H9 (cell line): Measurements from ENCODE around the gene GLCE. TPM values are rescaled to one million over a fixed set of nuclear protein-coding genes. Genes with fewer than 3 reads are reported as not detected.
A peak's percentile ranks its signal among the peaks of the same experiment; 100 is the strongest.

Experiments used
- DNase-seq: peaks from one replicate; pipeline ENCODE4 v3.0.0-alpha.2; 2017
- H2AFZ ChIP-seq: one replicate; pipeline ENCODE4 v1.6.1; 2013; ENCODE audit warnings: mild to moderate bottlenecking, low read length, control low read depth, moderate library complexity
- H2AK5ac ChIP-seq: 2 replicates; pipeline ENCODE4 v1.6.1; 2013; ENCODE audit warnings: low read length, control low read depth, mixed read lengths; ENCODE audit not compliant: insufficient read length
- H2BK120ac ChIP-seq: one replicate; pipeline ENCODE4 v1.6.1; 2013; ENCODE audit warnings: low read depth, mild to moderate bottlenecking, low read length, control low read depth, inconsistent platforms; ENCODE audit not compliant: poor library complexity, severe bottlenecking
- H2BK12ac ChIP-seq: 2 replicates; pipeline ENCODE4 v1.6.1; 2013; ENCODE audit warnings: low read length, control low read depth, mixed read lengths, low read depth; ENCODE audit not compliant: insufficient read length
- H2BK15ac ChIP-seq: 2 replicates; pipeline ENCODE4 v1.6.1; 2013; ENCODE audit warnings: low read depth, low read length, control low read depth
- H2BK20ac ChIP-seq: one replicate; pipeline ENCODE4 v1.6.1; 2013; ENCODE audit warnings: low read depth, mild to moderate bottlenecking, low read length, control low read depth, inconsistent platforms; ENCODE audit not compliant: poor library complexity, severe bottlenecking
- H2BK5ac ChIP-seq: 2 replicates; pipeline ENCODE4 v1.6.1; 2013; ENCODE audit warnings: low read length, control low read depth, mixed read lengths; ENCODE audit not compliant: insufficient read length
- H3K14ac ChIP-seq: 2 replicates; pipeline ENCODE4 v1.6.1; 2013; ENCODE audit warnings: low read length, control low read depth; ENCODE audit not compliant: insufficient read depth
- H3K18ac ChIP-seq: 2 replicates; pipeline ENCODE4 v1.6.1; 2013; ENCODE audit warnings: low read depth, mild to moderate bottlenecking, mixed read lengths, low read length, control low read depth; ENCODE audit not compliant: insufficient read length
- H3K23ac ChIP-seq: 2 replicates; pipeline ENCODE4 v1.6.1; 2013; ENCODE audit warnings: low read length, control low read depth, mixed read lengths, low read depth; ENCODE audit not compliant: insufficient read length
- H3K23me2 ChIP-seq: 2 replicates; pipeline ENCODE4 v1.6.1; 2013; ENCODE audit warnings: low read depth, mild to moderate bottlenecking, mixed read lengths, low read length, control low read depth; ENCODE audit not compliant: insufficient read length, poor library complexity, severe bottlenecking
- H3K27ac ChIP-seq: 2 replicates; pipeline ENCODE4 v1.5.1; 2013; ENCODE audit warnings: low read length, control low read depth, mixed read lengths, low read depth; ENCODE audit not compliant: insufficient read length
- H3K27me3 ChIP-seq: 2 replicates; pipeline ENCODE4 v1.6.1; 2013; ENCODE audit warnings: low read length, control low read depth, inconsistent platforms; ENCODE audit not compliant: insufficient read depth
- H3K4ac ChIP-seq: 2 replicates; pipeline ENCODE4 v1.6.1; 2013; ENCODE audit warnings: low read depth, mild to moderate bottlenecking, control low read depth, inconsistent platforms, low read length, moderate library complexity
- H3K4me1 ChIP-seq: 2 replicates; pipeline ENCODE4 v1.6.1; 2013; ENCODE audit warnings: low read length, control low read depth, inconsistent platforms; ENCODE audit not compliant: insufficient read depth
- H3K4me2 ChIP-seq: 2 replicates; pipeline ENCODE4 v1.6.1; 2013; ENCODE audit warnings: low read length, control low read depth, mixed read lengths; ENCODE audit not compliant: insufficient read length, insufficient read depth
- H3K56ac ChIP-seq: 2 replicates; pipeline ENCODE4 v1.6.1; 2013; ENCODE audit warnings: low read depth, mild to moderate bottlenecking, mixed read lengths, low read length, control low read depth; ENCODE audit not compliant: insufficient read length
- H3K79me1 ChIP-seq: 2 replicates; pipeline ENCODE4 v1.6.1; 2013; ENCODE audit warnings: low read depth, mild to moderate bottlenecking, moderate library complexity, low read length, control low read depth, inconsistent platforms; ENCODE audit not compliant: insufficient read depth, poor library complexity, severe bottlenecking
- H3K79me2 ChIP-seq: 2 replicates; pipeline ENCODE4 v1.6.1; 2013; ENCODE audit warnings: low read length, control low read depth, inconsistent platforms; ENCODE audit not compliant: insufficient read depth
- H3K9ac ChIP-seq: 2 replicates; pipeline ENCODE4 v1.6.1; 2013; ENCODE audit warnings: low read length, control low read depth, mixed read lengths; ENCODE audit not compliant: insufficient read length; ENCODE audit errors: extremely low read depth
- H3K9me3 ChIP-seq: one replicate; pipeline ENCODE4 v1.6.1; 2013; ENCODE audit warnings: low read depth, low read length, inconsistent platforms; ENCODE audit not compliant: control insufficient read depth
- H3T11ph ChIP-seq: one replicate; pipeline ENCODE4 v1.6.1; 2013; ENCODE audit warnings: mild to moderate bottlenecking, low read length, control low read depth, inconsistent platforms
- H4K20me1 ChIP-seq: one replicate; pipeline ENCODE4 v1.6.1; 2013; ENCODE audit not compliant: control insufficient read depth, insufficient read length, insufficient read depth
- H4K5ac ChIP-seq: 2 replicates; pipeline ENCODE4 v1.6.1; 2013; ENCODE audit warnings: low read depth, mild to moderate bottlenecking, mixed read lengths, low read length, control low read depth; ENCODE audit not compliant: insufficient read length
- H4K8ac ChIP-seq: replicated peaks from 2 replicates; pipeline ENCODE4 v1.6.1; 2013; ENCODE audit warnings: low read length, control low read depth, mixed read lengths, low read depth; ENCODE audit not compliant: insufficient read length
- H4K91ac ChIP-seq: 2 replicates; pipeline ENCODE4 v1.6.1; 2013; ENCODE audit warnings: low read depth, mild to moderate bottlenecking, moderate library complexity, mixed read lengths, low read length, control low read depth; ENCODE audit not compliant: insufficient read length
- H3K27ac Mint-ChIP-seq, 3 experiments: 2 replicates in 2 of 3; 3 replicates in 1 of 3; pipeline ENCODE4 v1.8.0; 2020 to 2021; ENCODE audit warnings: mixed read lengths in 3 of 3, mild to moderate bottlenecking in 1 of 3, moderate library complexity in 1 of 3
- H3K27me3 Mint-ChIP-seq: 2 replicates; pipeline ENCODE4 v1.8.0; 2021; ENCODE audit warnings: low read depth, mild to moderate bottlenecking, moderate library complexity, mixed read lengths
- H3K36me3 Mint-ChIP-seq, 3 experiments: 2 replicates in 2 of 3; 3 replicates in 1 of 3; pipeline ENCODE4 v1.8.0; 2020 to 2021; ENCODE audit warnings: low read depth in 3 of 3, mixed read lengths in 3 of 3; ENCODE audit not compliant: insufficient read depth in 1 of 3
- H3K4me1 Mint-ChIP-seq, 2 experiments: 2 replicates each; pipeline ENCODE4 v1.8.0; 2020; ENCODE audit warnings: mixed read lengths in 2 of 2
- H3K4me3 Mint-ChIP-seq, 2 experiments: 2 replicates in 1 of 2; 3 replicates in 1 of 2; pipeline ENCODE4 v1.8.0; 2020 to 2021; ENCODE audit warnings: mild to moderate bottlenecking in 2 of 2, mixed read lengths in 2 of 2, moderate library complexity in 1 of 2
- H3K9me3 Mint-ChIP-seq, 2 experiments: 2 replicates in 1 of 2; 3 replicates in 1 of 2; pipeline ENCODE4 v1.8.0; 2020; ENCODE audit warnings: mild to moderate bottlenecking in 2 of 2, mixed read lengths in 2 of 2, moderate library complexity in 1 of 2
- CTCF ChIP-seq: fragments of 200-600 bp; sonication (generic); conservative IDR thresholded peaks from 3 replicates; pipeline ENCODE4 v1.8.0; 2021; ENCODE audit warnings: antibody characterized with exemption, mild to moderate bottlenecking
- WGBS: extraction: QIAGEN DNeasy Blood & Tissue Kit; methylation state at CpG from one replicate; pipeline ENCODE4 v1.1.7; 2013; ENCODE audit warnings: missing lambda C conversion rate, low lambda C conversion rate, mixed read lengths; ENCODE audit not compliant: insufficient read length; ENCODE audit errors: extremely low coverage; 5-methylcytosine and 5-hydroxymethylcytosine counted together
- total RNA-seq: library from RNA; stranded (reverse); gene quantifications from 2 replicates; pipeline ENCODE4 v1.2.1, GENCODE V29; 2021

GLCE gene
- total RNA-seq, 1 experiment from 2014 or later: 12.2 TPM

GRCh38 chr15:69299451-69299886 lies 139.0 kb downstream of the GLCE start:
- Mint-ChIP-seq H3K27me3 (peaks cover 80% of the 10 kb centered on the region), H3K9me3 (no peaks in the 10 kb centered on the region; a peak in 1 of 5 replicates), H3K36me3 (peaks cover 0 to 3% (median 0%) of the 10 kb centered on the region in 3 experiments; a peak in 2 of 7 replicates), H3K27ac (no peak overlapping the region), H3K4me3 (peak overlapping the region; percentile 49 to 72), H3K4me1 (peaks cover 7 to 23% of the 10 kb centered on the region in 2 experiments)
- no peak overlapping the region for H3K27ac ChIP-seq
- no peak overlapping the region for H4K8ac ChIP-seq
- no peak for TF ChIP-seq CTCF
- no peak overlapping the region for H2AK5ac ChIP-seq
- peaks cover 6% of the 10 kb centered on the region for H3K23me2 ChIP-seq
- peaks cover 8% of the 10 kb centered on the region; the same call in 1 of the 2 replicates for H3K27me3 ChIP-seq
- H3T11ph ChIP-seq: no peak overlapping the region
- H3K79me2 ChIP-seq: no peaks in the 10 kb centered on the region
- no peaks in the 10 kb centered on the region for H3K4me1 ChIP-seq
- no peak overlapping the region; the same call in 1 of the 2 replicates for H3K14ac ChIP-seq
- DNase-seq: no peak
- peak overlapping the region; percentile 75 for H3K4me2 ChIP-seq
- H2BK20ac ChIP-seq: no peak overlapping the region
- no peak overlapping the region for H3K9ac ChIP-seq
- no peaks in the 10 kb centered on the region for H3K9me3 ChIP-seq
- H4K5ac ChIP-seq: no peak overlapping the region
- H4K20me1 ChIP-seq: no peaks in the 10 kb centered on the region
- H3K79me1 ChIP-seq: no peaks in the 10 kb centered on the region
- no peak overlapping the region for H3K18ac ChIP-seq
- H2BK12ac ChIP-seq: no peak overlapping the region
- no peak overlapping the region for H2AFZ ChIP-seq
- H2BK120ac ChIP-seq: no peak overlapping the region
- no peak overlapping the region for H3K56ac ChIP-seq
- no peak overlapping the region for H2BK5ac ChIP-seq
- H3K23ac ChIP-seq: no peak overlapping the region
- WGBS: no CpG with 5 or more reads among the region's 16 CpGs
- H4K91ac ChIP-seq: no peak overlapping the region
- no peak overlapping the region for H3K4ac ChIP-seq
- H2BK15ac ChIP-seq: no peak overlapping the region
